ENCODE data around the gene SIAH2. TPM values are rescaled to one million over a fixed set of nuclear protein-coding genes. Genes with fewer than 3 reads are reported as not detected.
"Not testable (repeated sequence)": the region's sequence is repeated elsewhere in the genome, so short reads cannot be mapped to it uniquely, and the experiment has no call there.

Gene SIAH2
- polyA plus RNA-seq (ENCODE audit: insufficient read length in 4 of 4): 10 to 100 TPM; 18.0 to 20.2 (median 18.5) TPM

GRCh38 chr3:150763122-150763840 is at the start of gene SIAH2:
Gene SIAH2 (minus strand): TSS chr3:150763169. CDS start chr3:150762849, 320 bp downstream.
- peak; percentile 74 to 86 (median 84) for DNase-seq (ENCODE audit: low read depth in 4 of 4, low spot score in 3 of 4)

GRCh38 chr3:150811984-150812383 is 49.0 kb upstream of the SIAH2 start:
- DNase-seq (ENCODE audit: low read depth in 4 of 4, low spot score in 3 of 4): no peak

GRCh38 chr3:150810641-150811040 is 47.7 kb upstream of the SIAH2 start:
- no peak for DNase-seq (ENCODE audit: low read depth in 4 of 4, low spot score in 3 of 4)

GRCh38 chr3:150806185-150806835 is 43.3 kb upstream of the SIAH2 start:
- no peak for DNase-seq (ENCODE audit: low read depth in 4 of 4, low spot score in 3 of 4)

- no peak for DNase-seq (ENCODE audit: low read depth in 4 of 4, low spot score in 3 of 4)
Observed at GRCh38 chr3:150805354-150805753, 42.4 kb upstream of the SIAH2 start.

- no peak for DNase-seq (ENCODE audit: low read depth in 4 of 4, low spot score in 3 of 4)
Observed at GRCh38 chr3:150803440-150803985, 40.5 kb upstream of the SIAH2 start.

GRCh38 chr3:150800722-150801121 is 37.8 kb upstream of the SIAH2 start:
- no peak for DNase-seq (ENCODE audit: low read depth in 4 of 4, low spot score in 3 of 4)

- peak in 3 of 4 donors; percentile 5 to 9 (median 6) for DNase-seq (ENCODE audit: low read depth in 4 of 4, low spot score in 3 of 4)
Observed at GRCh38 chr3:150798122-150798618, 35.2 kb upstream of the SIAH2 start.

GRCh38 chr3:150797155-150797554 is 34.2 kb upstream of the SIAH2 start:
- no peak for DNase-seq (ENCODE audit: low read depth in 4 of 4, low spot score in 3 of 4)

- not testable (repeated sequence) for DNase-seq (ENCODE audit: low read depth in 4 of 4, low spot score in 3 of 4)
Observed at GRCh38 chr3:150796527-150796926, 33.6 kb upstream of the SIAH2 start.

GRCh38 chr3:150793641-150794040 is 30.7 kb upstream of the SIAH2 start:
- no peak for DNase-seq (ENCODE audit: low read depth in 4 of 4, low spot score in 3 of 4)

- DNase-seq (ENCODE audit: low read depth in 4 of 4, low spot score in 3 of 4): no peak
Observed at GRCh38 chr3:150790629-150791028, 27.7 kb upstream of the SIAH2 start.

- DNase-seq (ENCODE audit: low read depth in 4 of 4, low spot score in 3 of 4): no peak
Observed at GRCh38 chr3:150789451-150789850, 26.5 kb upstream of the SIAH2 start.

- DNase-seq (ENCODE audit: low read depth in 4 of 4, low spot score in 3 of 4): peak in 3 of 4 donors; percentile 39 to 55 (median 39)
Observed at GRCh38 chr3:150787741-150788370, 24.9 kb upstream of the SIAH2 start.

- no peak for DNase-seq (ENCODE audit: low read depth in 4 of 4, low spot score in 3 of 4)
Observed at GRCh38 chr3:150786791-150787190, 23.8 kb upstream of the SIAH2 start.

GRCh38 chr3:150784747-150785125 is 21.8 kb upstream of the SIAH2 start:
- DNase-seq (ENCODE audit: low read depth in 4 of 4, low spot score in 3 of 4): no peak

- DNase-seq (ENCODE audit: low read depth in 4 of 4, low spot score in 3 of 4): no peak
Observed at GRCh38 chr3:150783920-150784746, 21.2 kb upstream of the SIAH2 start.

GRCh38 chr3:150783316-150783715 is 20.3 kb upstream of the SIAH2 start:
- no peak for DNase-seq (ENCODE audit: low read depth in 4 of 4, low spot score in 3 of 4)

- no peak for DNase-seq (ENCODE audit: low read depth in 4 of 4, low spot score in 3 of 4)
Observed at GRCh38 chr3:150779402-150779858, 16.5 kb upstream of the SIAH2 start.

GRCh38 chr3:150778793-150779401 is 15.9 kb upstream of the SIAH2 start:
- DNase-seq (ENCODE audit: low read depth in 4 of 4, low spot score in 3 of 4): no peak

All from left renal pelvis (tissue), 4 donors.